ENCODE measurements around the gene NFYC.
"Not testable (repeated sequence)": the region's sequence is repeated elsewhere in the genome, so short reads cannot be mapped to it uniquely, and the experiment has no call there.

The NFYC gene

DNA sequence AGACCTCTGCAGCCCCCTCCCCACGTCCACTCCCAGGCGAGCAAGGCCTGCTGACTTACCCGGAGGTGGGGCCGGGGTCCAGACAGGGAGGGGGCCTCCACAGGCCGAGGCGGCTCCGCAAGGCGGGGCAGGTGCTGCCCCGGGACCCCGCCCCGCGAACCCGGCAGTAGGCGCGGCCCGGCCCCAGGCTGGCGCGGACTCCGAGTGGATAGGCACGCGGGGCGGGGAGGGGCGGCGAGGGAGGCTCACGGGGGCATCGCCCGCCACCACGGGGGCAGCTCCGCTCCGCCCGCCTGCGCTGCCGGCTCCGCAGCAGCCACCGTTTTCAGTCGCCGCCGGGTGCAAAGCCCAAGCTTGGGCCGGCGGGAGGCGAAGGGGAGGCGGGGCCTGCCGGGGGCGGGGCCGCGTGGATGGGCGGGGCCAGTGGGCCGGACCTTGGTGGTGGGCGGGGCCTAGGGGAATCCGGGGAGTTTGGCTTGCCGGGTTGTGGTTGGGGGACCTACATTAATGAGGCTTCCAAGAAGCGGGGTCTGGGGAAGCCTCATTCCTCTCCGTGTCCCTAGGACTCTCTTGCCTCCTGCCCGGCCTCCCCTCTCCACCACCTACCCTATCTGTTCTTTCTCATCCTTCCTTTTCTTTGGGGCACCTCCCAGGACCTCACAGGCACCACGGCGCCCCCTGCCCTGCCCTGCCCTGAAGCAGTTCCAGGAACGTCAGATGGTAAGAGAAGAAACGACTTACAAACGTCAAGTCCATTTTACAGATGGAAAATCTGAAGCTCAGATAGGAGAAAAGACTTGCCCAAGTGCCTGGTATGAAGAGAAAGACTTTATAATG, 26.0 kb upstream of the NFYC start, which contains the start of gene RIMS3:
TSS of gene RIMS3 (minus strand) at position 348 of the 837 bp plus-strand sequence. CDS start 23,757 bp downstream, outside the sequence.
- DNase-seq (ENCODE audit: low read depth in 1 of 2, low spot score in 1 of 2): peak; percentile 69 to 76

DNA sequence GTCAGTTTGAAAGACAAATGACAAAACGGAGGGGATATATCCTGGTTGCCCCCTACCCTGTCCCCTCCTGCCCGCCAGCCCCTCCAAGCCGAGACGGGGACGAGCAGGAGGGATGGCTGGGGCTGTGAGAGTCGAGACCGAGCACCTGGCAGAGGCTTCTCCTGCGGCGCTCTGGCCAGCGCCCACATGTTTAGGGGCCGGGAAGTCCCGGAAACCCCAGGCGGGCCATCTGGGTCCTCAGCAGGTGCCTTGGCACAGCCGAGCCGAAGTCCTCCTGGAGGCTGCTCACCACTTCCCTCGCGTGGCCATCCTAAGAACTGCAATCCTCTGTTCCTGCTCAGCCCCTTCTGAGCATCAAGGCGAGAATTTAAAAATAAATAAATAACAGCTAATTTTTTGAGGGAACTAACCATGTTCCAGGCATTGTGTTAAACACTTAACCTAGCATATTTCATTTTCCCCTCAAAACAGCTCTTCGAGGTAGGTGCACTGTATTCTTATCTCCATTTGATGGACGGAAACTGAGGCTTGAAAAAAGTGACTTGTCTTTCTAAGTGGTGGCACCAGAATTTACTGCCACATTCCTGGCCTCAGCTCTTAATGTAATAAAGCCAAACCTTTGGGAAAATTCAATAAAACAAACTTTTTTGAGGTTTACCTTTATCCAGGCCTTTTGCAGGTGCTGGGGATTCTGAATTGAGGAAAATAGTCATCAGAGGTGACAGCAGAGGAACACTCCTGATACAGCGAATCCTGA, 22.6 kb upstream of the NFYC start:
- DNase-seq (ENCODE audit: low read depth in 1 of 2, low spot score in 1 of 2): peak; percentile 73 to 79

DNA sequence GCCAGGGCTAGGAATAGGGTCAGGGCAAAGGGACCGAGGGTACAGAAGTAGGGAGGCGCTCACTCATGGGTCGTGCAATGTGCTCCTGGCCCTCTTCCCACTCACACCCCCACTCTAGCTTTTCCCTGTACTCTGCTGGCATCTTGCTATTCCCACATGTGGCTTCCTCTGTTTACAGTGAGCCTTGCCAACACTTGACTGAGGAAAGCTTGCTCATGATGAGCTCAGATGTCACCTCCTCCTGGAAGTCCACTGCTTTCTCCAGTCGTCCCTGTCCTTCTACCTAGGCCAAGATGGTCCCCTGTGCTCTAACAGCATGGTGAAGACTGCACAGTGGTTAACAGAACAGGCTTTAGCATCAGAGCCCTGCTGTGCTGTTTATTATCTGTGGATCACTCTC, 18.1 kb upstream of the NFYC start:
- no peak for DNase-seq (ENCODE audit: low read depth in 1 of 2, low spot score in 1 of 2)

DNA sequence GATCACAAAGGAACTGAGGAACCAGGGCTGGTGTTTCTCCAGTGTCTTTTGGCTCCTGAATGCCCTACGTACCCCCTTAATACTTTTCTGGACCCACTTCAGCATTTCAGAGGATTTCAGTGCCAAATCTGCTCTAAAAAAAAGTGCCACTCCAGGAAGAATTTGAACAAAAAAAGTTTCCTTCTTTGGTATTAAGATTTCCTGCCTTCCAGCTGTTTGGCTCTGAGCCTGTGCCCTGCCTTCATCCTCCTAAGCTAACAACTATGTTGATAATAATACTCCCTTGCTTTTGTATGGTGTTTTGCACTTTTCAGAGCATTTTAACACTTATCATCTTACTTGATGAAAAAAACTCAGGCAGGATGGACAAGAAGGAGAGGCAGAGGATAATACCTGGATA, 15.0 kb upstream of the NFYC start:
- DNase-seq (ENCODE audit: low read depth in 1 of 2, low spot score in 1 of 2): no peak

DNA sequence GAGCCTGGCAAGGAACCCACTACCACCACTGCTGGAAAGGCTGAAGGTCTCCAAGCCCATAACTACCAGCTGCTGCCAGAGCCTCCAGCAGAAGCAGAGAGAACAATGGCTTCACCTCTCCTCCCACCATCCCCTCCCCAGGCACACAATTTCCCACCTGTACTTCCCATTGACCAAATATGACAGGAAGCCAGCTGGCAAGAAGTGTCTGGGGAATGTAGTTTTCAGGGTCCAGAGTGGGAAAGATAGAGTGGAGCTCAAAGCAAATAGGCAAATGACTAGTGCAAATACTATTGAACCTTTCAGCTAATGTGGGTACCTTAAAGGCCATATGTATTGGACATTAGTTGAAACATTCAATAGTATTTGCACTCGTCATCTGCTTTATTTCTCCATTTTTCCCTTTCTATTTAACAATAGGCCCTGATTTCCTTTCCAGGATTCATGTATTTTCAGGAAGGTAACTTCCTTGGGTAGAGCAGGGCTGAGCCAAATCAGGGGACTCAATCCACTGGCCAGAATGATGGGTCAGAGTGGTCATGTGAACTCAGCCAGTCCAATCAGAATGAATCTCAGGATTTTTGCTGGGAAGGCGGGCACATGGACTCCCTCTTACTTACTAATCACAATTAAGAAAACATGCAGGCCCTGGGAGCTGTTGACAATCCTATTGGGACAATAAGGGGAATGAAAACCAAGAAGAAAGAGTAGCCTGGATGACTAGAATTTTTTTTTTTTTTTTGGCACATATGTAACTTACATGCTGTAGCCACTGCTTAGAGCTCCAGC, 12.1 kb upstream of the NFYC start:
- DNase-seq (ENCODE audit: low read depth in 1 of 2, low spot score in 1 of 2): no peak

DNA sequence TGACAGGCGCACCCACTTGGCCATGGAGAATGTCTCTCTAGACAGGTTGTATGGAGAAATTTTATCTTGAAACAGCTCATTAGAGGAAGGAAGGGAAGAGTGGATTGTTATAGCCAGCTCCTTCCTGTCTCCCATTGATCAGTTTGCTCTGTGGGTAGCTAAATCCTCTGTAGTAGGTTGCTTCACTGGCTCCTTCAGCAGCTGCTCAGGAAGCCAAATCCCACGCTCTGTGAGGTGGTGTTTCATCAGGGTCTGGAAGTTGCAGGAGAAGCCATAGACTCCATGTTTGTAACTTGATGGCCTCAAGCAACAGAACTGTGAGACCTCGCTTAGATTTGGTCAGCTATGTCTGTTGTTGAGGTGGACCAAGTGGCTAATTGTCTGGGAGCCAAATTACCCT, 6.8 kb upstream of the NFYC start:
- no peak for DNase-seq (ENCODE audit: low read depth in 1 of 2, low spot score in 1 of 2)

DNA sequence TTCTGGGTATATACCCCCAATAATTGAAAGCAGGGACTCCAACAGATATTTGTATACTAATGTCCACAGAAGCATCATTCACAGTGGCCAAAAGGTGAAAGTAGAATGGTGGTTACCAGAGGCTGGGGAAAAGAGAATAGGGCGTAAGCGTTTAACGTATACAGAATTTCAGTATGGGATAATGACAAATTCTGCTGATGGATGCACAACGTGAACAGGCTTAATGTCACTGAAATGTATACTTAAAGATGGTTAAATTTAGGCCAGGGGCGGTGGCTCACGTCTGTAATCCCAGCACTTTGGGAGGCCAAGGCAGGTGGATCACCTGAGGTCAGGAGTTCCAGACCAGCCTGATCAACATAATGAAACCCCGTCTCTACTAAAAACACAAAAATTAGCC, 4.4 kb upstream of the NFYC start:
- DNase-seq (ENCODE audit: low read depth in 1 of 2, low spot score in 1 of 2): no peak

DNA sequence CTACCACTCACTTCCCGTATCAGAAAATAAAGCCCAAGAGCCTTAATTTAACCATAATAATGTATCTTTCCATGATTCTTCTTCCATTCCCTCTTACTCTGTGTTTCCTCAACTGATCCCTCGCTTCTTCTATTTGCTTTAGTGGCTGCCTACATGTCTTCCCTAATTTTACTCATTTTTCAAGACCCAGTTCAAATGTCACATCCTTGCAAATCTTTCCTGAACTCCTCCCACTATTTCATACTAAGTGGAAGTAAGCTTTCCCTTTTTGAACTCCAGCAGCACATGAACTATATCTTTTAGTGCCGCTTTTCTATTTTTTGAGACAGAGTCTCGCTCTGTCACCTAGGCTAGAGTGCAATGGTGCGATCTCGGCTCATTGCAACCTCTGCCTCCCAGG, 3.8 kb upstream of the NFYC start:
- no peak for DNase-seq (ENCODE audit: low read depth in 1 of 2, low spot score in 1 of 2)

DNA sequence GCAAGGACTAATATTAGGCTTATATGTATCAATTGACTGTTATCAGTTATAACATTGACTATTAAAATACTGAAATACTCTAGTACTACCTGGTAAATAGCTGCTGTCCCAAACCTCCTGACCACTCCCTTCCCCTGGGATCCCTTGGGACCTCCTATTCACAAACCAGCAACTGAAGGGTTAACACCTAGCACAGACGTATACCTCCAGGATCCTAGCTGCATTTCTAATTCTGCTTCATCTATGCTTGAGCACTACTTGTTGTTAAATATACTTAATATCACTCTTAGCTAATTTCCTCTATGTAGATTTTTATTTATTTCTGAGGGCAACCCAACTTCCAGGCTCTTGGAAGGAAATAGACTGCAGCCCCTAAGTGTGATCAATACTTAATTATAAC, 1.8 kb upstream of the NFYC start:
- DNase-seq (ENCODE audit: low read depth in 1 of 2, low spot score in 1 of 2): no peak

DNA sequence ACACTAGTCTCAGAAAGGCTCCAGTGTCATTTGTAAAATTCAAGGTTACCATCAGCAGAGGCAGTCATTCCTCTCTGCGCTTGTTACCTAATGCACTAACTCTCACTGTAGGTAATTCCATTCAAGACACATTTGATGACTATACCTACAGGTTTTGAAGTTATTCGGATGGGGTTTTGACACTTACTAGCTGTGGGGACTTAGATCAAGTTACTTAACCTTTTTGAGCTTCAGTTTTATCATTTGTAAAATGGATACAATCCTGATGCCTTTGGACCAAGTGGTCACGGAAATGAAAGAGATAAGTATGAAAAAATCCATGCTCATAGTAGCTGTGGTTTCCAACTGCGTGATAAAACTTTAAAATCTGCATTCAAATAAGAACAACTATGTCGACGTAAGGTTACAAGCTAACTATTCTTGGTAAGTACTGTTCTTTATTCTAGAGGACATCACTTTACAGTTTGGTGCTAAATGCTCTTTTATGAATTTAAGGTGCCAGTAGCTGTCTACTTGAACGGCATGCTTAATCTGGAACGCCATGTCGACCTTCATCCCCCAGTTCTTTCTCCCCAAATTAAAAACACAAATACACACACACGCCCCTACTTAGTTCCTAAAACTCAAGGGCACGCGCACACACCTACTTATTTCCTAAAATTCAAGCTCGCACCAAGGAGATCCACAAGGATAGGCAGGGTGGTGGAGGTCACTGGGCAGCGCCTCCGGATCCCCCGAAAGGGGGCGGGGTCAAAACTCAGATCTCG, 550 bp upstream of the NFYC start:
- no peak for DNase-seq (ENCODE audit: low read depth in 1 of 2, low spot score in 1 of 2)

DNA sequence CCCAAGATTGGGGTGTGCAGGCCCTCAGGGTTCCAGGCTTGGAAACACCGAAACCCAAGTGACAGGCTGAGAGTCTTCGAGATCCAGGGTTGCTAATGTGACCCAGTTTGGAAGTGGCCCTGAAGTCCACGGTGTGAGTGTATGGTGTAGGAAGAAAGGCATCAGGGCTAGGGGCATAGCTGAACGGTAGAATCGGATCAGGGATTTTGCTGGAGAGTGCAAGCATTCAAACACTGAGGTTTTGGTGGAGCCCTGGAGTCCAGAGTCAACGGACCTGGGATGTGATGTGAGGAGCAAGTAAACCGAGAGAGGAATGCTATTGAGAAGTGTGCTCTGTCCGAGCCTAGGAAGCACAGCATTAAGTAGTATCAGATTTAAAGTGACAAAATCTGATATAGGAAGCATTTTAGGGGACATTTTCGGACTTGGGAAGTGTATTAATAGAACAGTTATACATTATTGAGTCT, 958 bp downstream of the NFYC start:
- DNase-seq (ENCODE audit: low read depth in 1 of 2, low spot score in 1 of 2): no peak

DNA sequence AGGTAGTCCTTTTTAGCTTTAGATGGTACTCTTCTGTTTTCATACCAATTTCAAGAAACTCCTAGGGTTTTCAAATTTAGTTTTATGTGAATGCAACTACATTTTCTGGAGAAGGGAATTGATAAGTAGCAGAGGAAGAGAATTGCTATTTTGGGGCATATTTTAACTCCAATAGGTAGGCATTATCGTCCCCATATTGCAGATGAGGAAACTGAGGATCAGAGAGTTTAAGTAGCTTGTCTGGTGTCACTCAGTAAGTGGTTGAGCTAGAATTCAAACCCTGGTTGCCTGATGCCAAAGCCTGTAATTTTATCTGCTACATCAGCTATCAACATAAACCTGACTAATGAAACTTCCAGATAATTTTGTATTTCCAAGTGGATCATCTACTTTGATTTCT, 1.9 kb downstream of the NFYC start:
- no peak for DNase-seq (ENCODE audit: low read depth in 1 of 2, low spot score in 1 of 2)

DNA sequence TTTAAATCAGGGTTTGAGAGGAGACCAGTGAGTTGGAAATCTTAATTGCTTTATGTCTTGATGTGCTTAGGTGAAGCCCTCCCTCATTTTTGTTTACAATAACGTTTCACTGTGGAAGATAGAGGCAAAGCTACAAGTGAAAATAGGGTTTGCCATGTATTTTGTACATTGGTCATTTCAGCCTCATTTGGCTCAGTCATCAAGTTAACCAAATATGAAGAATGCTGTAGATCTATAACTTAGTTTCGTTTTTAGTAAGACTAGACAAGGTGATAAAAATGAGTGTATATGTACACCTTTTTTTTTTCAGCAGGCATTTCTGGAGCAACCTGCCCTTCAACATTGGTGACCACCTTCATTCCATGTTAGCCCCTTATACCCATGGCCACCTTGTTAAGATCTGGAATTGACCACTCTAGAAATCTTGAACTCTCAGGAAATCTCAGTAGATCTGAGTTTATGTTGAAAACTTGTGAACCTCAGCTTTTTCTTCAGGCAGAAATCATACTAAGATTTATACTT, 2.9 kb downstream of the NFYC start:
- no peak for DNase-seq (ENCODE audit: low read depth in 1 of 2, low spot score in 1 of 2)

DNA sequence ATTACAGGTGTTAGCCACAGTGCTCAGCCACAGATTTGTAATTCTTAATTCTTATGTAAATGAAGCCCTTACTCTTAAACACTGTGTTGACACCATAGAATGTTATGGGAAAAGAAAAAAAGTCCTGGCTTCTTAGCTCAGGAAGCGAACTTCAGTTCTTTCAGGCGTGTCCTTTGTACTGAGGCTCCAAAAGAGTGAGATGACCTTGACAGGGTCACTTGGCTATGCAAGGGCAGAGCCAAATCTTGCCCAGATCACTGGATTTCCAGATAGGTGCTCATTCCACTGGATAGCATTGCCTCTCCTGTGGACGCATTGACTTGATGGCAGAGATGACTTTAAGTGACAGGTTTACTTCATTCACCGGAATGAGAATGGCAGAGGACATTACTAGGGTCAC, 4.8 kb downstream of the NFYC start:
- DNase-seq (ENCODE audit: low read depth in 1 of 2, low spot score in 1 of 2): no peak

DNA sequence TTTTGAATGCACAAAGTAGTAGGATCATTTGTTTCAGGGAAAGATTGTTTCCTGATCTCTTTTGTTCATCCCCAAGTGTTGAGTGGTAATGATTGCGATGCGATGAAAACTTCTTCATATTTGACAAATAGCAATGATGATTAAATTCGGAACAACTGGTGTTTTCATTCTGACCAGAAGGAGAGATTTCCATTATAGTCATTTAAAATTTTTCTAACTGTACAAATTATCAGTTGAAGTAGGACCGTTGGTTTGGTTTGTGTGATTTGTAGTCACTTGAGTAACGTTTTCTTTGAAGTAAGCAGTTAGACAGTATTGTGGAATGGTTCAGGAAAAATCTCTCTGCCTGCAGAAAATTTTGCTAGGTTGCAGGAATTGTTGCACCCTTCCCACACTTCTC, 5.9 kb downstream of the NFYC start:
- DNase-seq (ENCODE audit: low read depth in 1 of 2, low spot score in 1 of 2): no peak

DNA sequence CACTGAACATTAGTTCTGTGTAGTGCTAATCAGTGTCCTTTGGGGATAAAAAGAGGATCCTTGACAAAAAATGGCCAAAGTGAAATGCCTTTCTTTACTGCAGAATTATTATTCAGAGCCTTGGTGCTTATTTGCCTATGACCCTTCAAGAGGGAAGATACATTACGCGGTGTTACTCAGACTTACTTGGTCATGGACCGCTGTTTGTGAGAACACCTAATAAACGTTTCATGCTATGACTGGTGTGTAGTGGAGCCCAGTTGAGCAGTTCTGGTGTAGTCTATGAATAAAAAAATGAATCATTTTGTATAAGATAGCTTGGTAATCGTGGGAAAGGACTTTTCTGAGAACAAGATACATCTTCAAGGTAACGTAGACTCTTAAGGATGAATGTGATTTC, 8.3 kb downstream of the NFYC start:
- DNase-seq (ENCODE audit: low read depth in 1 of 2, low spot score in 1 of 2): no peak

DNA sequence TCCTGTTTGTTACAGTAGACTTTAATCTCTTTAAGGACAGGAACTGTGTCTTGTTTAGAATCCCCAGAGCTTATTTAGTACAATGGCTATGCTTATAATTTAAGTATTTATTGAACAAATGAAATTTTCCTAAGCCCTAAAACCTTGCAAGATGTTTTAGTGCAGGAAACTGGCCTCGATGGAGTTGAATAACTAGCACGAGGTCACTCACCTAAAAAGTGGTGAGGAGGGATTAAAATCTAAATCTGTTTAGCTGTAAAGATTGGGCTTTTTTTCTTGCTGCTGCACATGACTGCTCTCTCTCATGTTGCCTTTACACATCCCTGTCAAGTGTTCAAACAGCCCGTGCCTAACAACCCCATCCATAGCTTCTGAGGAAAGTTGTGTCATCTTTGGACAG, 10.2 kb downstream of the NFYC start:
- no peak for DNase-seq (ENCODE audit: low read depth in 1 of 2, low spot score in 1 of 2)

DNA sequence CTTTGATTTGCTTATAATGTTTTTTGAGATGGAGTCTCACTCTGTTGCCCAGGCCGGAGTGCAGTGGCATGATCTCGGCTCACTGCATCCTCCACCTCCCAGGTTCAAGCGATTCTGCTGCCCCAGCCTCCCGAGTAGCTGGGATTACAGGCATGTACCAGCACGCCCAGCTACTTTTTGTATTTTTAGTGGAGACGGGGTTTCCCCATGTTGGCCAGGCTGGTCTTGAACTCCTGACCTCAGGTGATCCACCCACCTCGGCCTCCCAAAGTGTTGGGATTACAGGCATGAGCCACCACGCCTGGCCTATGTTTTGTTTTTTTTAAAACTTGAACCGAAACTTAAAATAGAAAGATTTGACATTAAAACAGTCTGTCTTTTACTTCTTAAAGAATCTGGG, 11.3 kb downstream of the NFYC start:
- not testable (repeated sequence) for DNase-seq (ENCODE audit: low read depth in 1 of 2, low spot score in 1 of 2)

DNA sequence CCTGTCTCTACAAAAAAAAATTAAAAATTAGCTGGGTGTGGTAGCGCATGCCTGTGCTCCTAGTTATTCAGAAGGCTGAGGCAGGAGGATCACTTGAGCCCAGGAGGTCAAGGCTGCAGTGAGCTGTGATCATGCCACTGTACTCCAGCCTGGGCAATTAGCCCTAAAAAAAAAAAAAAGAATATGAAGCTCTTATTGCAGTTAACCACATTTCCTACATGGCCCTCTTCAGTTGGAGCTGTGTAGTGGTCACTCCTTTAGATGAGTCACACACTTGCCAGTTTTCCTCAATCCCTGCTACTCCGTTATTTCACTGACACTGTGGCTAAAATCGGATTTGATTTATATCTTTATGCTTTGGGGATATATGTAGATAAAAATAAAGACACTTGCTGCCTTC, 11.8 kb downstream of the NFYC start:
- no peak for DNase-seq (ENCODE audit: low read depth in 1 of 2, low spot score in 1 of 2)

Data from activated T-helper 1 cell treated with anti-CD3 and anti-CD28 coated beads, Interleukin-2, amount 50 U/mL, for 16 hours (primary cell).